CD14-positive monocyte (primary cell): Measurements from ENCODE around the gene KCNAB1. TPM values are rescaled to one million over a fixed set of nuclear protein-coding genes. Genes with fewer than 3 reads are reported as not detected.

ENCODE experiments used
- DNase-seq, 3 donors: peaks; one replicate each; pipeline ENCODE4 v3.0.0-alpha.2; 2011 to 2022
- H2AFZ ChIP-seq: 2 replicates; pipeline ENCODE4 v1.6.0; 2012; ENCODE audit warnings: mild to moderate bottlenecking, low read depth, low read length, inconsistent platforms; ENCODE audit not compliant: insufficient read depth, poor library complexity, severe bottlenecking
- H3K27ac ChIP-seq, 2 donors: 1 replicate in 1 of 2; 2 replicates in 1 of 2; pipeline ENCODE4 v1.5.1; 2012 to 2013; ENCODE audit warnings: low read length in 2 of 2, control low read depth in 1 of 2, inconsistent platforms in 1 of 2, low read depth in 1 of 2, mild to moderate bottlenecking in 1 of 2
- H3K27me3 ChIP-seq, 2 donors: one replicate each; pipeline versions ENCODE4 v1.6.0 to v1.6.1; 2011 to 2013; ENCODE audit warnings: low read length in 2 of 2; ENCODE audit not compliant: control insufficient read depth in 2 of 2, insufficient read depth in 2 of 2
- H3K36me3 ChIP-seq, 2 donors: replicated peaks in 1 of 2; 1 replicate in 1 of 2; 2 replicates in 1 of 2; pipeline versions ENCODE4 v1.5.1 to v1.6.1; 2012 to 2013; ENCODE audit warnings: low read length in 2 of 2, control low read depth in 1 of 2, inconsistent platforms in 1 of 2, mild to moderate bottlenecking in 1 of 2; ENCODE audit not compliant: insufficient read depth in 2 of 2, control insufficient read depth in 1 of 2
- H3K4me1 ChIP-seq, 2 donors: 1 replicate in 1 of 2; 2 replicates in 1 of 2; pipeline versions ENCODE4 v1.5.1 to v1.6.1; 2012 to 2013; ENCODE audit warnings: low read length in 2 of 2, control low read depth in 1 of 2, inconsistent platforms in 1 of 2, mild to moderate bottlenecking in 1 of 2, moderate library complexity in 1 of 2; ENCODE audit not compliant: insufficient read depth in 2 of 2, control insufficient read depth in 1 of 2
- H3K4me2 ChIP-seq: replicated peaks from 2 replicates; pipeline ENCODE3; 2012; ENCODE audit warnings: low read length, moderate library complexity, mild to moderate bottlenecking; ENCODE audit not compliant: poor library complexity, severe bottlenecking; ENCODE audit errors: extremely low read depth
- H3K4me3 ChIP-seq, 3 experiments: fragments of 200-600 bp in 1 of 3; sonication (generic) in 1 of 3; replicated peaks in 1 of 3; 1 replicate in 2 of 3; 2 replicates in 1 of 3; pipeline ENCODE4 v1.5.1; 2011 to 2013; ENCODE audit warnings: low read length in 3 of 3, mild to moderate bottlenecking in 3 of 3, control low read depth in 2 of 3, low read depth in 2 of 3, inconsistent platforms in 1 of 3, moderate library complexity in 1 of 3
- H3K79me2 ChIP-seq: 2 replicates; pipeline ENCODE4 v1.6.0; 2012; ENCODE audit warnings: mild to moderate bottlenecking, control low read depth, inconsistent platforms, low read length, moderate library complexity; ENCODE audit not compliant: insufficient read depth
- H3K9ac ChIP-seq: 2 replicates; pipeline ENCODE4 v1.6.0; 2017; ENCODE audit warnings: low read length, mild to moderate bottlenecking; ENCODE audit not compliant: insufficient read depth, poor library complexity, severe bottlenecking
- H3K9me3 ChIP-seq, 2 donors: replicated peaks in 1 of 2; 1 replicate in 1 of 2; 2 replicates in 1 of 2; pipeline versions ENCODE4 v1.5.1 to v1.6.1; 2012 to 2013; ENCODE audit warnings: low read length in 2 of 2, control low read depth in 1 of 2; ENCODE audit not compliant: control insufficient read depth in 1 of 2, insufficient read depth in 1 of 2
- H4K20me1 ChIP-seq: 2 replicates; pipeline ENCODE4 v1.6.0; 2012; ENCODE audit warnings: mild to moderate bottlenecking, low read length, control low read depth, moderate library complexity; ENCODE audit not compliant: insufficient read depth
- H3K27ac Mint-ChIP-seq, 7 donors: one replicate each; pipeline ENCODE4 v1.8.0; 2020; ENCODE audit warnings: mild to moderate bottlenecking in 7 of 7, mixed read lengths in 7 of 7, moderate library complexity in 6 of 7, inconsistent platforms in 2 of 7
- H3K27me3 Mint-ChIP-seq, 3 donors: one replicate each; pipeline ENCODE4 v1.8.0; 2021 to 2022; ENCODE audit warnings: low read depth in 3 of 3, mild to moderate bottlenecking in 3 of 3, mixed read lengths in 3 of 3, moderate library complexity in 3 of 3, inconsistent platforms in 1 of 3
- H3K36me3 Mint-ChIP-seq, 2 donors: one replicate each; pipeline ENCODE4 v1.8.0; 2020; ENCODE audit warnings: mixed read lengths in 2 of 2, inconsistent platforms in 1 of 2, mild to moderate bottlenecking in 1 of 2
- H3K4me1 Mint-ChIP-seq: one replicate; pipeline ENCODE4 v1.8.0; 2020; ENCODE audit warnings: mild to moderate bottlenecking, mixed read lengths
- H3K4me3 Mint-ChIP-seq, 2 donors: one replicate each; pipeline ENCODE4 v1.8.0; 2020; ENCODE audit warnings: mild to moderate bottlenecking in 2 of 2, mixed read lengths in 2 of 2, moderate library complexity in 1 of 2
- H3K9me3 Mint-ChIP-seq, 7 donors: one replicate each; pipeline ENCODE4 v1.8.0; 2020 to 2022; ENCODE audit warnings: mixed read lengths in 7 of 7, mild to moderate bottlenecking in 6 of 7, moderate library complexity in 6 of 7, inconsistent platforms in 2 of 7
- CTCF ChIP-seq: fragments of 200-600 bp; IDR thresholded peaks from one replicate; pipeline ENCODE4 v1.8.0; 2022; ENCODE audit warnings: antibody characterized with exemption, mild to moderate bottlenecking
- WGBS: methylation state at CpG from one replicate; pipeline ENCODE4 v1.1.5; 2013; ENCODE audit warnings: missing lambda C conversion rate; ENCODE audit not compliant: insufficient coverage; 5-methylcytosine and 5-hydroxymethylcytosine counted together
- intact Hi-C, 2 donors: fragments of 100-400 bp; cut with micrococcal nuclease; formaldehyde crosslinking; loops; one replicate each; pipeline versions ENCODE4 v1.15.0 to v1.15.1; 2023
- polyA plus RNA-seq, 3 donors: library from polyadenylated mRNA; depleted of rRNA in 1 of 3; unstranded in 2 of 3; stranded (reverse) in 1 of 3; fragments of 300-500 nt in 2 of 3; fragments of >200 nt in 1 of 3; fragmentation: Illumina TruSeq in 2 of 3; gene quantifications; 1 replicate in 2 of 3; 2 replicates in 1 of 3; pipeline ENCODE4 v1.2.3, GENCODE V29; 2012 to 2021

The KCNAB1 gene
- polyA plus RNA-seq, 3 donors: 0.08 to 0.14 TPM; not detected in 1

GRCh38 chr3:156341332-156341731 is 221.0 kb downstream of the KCNAB1 start:
- H3K36me3 Mint-ChIP-seq: no peaks in the 10 kb centered on the region
- no peaks in the 10 kb centered on the region for H3K27me3 ChIP-seq
- whole genome bisulfite sequencing: 100% methylated on average over 1 of the region's 2 CpGs
- H4K20me1 ChIP-seq: no peaks in the 10 kb centered on the region
- no peaks in the 10 kb centered on the region for H3K4me1 ChIP-seq
- H3K4me2 ChIP-seq: no peak overlapping the region
- intact Hi-C loops: no loop called here
- peaks cover 0 to 2% (median 0%) of the 10 kb centered on the region in 7 donors for H3K9me3 Mint-ChIP-seq
- no peaks in the 10 kb centered on the region for H3K36me3 ChIP-seq
- H3K79me2 ChIP-seq: no peaks in the 10 kb centered on the region
- no peak for DNase-seq
- no peak overlapping the region for H3K4me3 ChIP-seq
- H3K9me3 ChIP-seq: no peaks in the 10 kb centered on the region
- peaks cover 2 to 6% (median 2%) of the 10 kb centered on the region in 3 donors for H3K27me3 Mint-ChIP-seq
- H3K4me1 Mint-ChIP-seq: peaks cover 3% of the 10 kb centered on the region
- no peak for TF ChIP-seq CTCF
- H3K27ac Mint-ChIP-seq: no peak overlapping the region
- no peak overlapping the region for H2AFZ ChIP-seq
- H3K27ac ChIP-seq: no peak overlapping the region
- H3K9ac ChIP-seq: no peak overlapping the region
- H3K4me3 Mint-ChIP-seq: no peak overlapping the region

- Histone ChIP-seq H3K4me3 (no peak overlapping the region), H3K4me2 (no peak overlapping the region), H4K20me1 (no peaks in the 10 kb centered on the region), H3K9me3 (no peaks in the 10 kb centered on the region), H3K36me3 (no peaks in the 10 kb centered on the region), H3K4me1 (no peaks in the 10 kb centered on the region), H3K9ac (no peak overlapping the region), H3K79me2 (no peaks in the 10 kb centered on the region), H3K27ac (no peak overlapping the region), H3K27me3 (no peaks in the 10 kb centered on the region), H2AFZ (no peak overlapping the region)
- H3K27ac Mint-ChIP-seq: no peak overlapping the region
- intact Hi-C loops: no loop called here
- H3K4me1 Mint-ChIP-seq: peaks cover 3% of the 10 kb centered on the region
- H3K36me3 Mint-ChIP-seq: no peaks in the 10 kb centered on the region
- H3K27me3 Mint-ChIP-seq: peaks cover 2 to 6% (median 2%) of the 10 kb centered on the region in 3 donors
- no peak overlapping the region for H3K4me3 Mint-ChIP-seq
- H3K9me3 Mint-ChIP-seq: peaks cover 0 to 2% (median 0%) of the 10 kb centered on the region in 7 donors
- 94% methylated on average over 2 of the region's 6 CpGs for WGBS
- no peak for DNase-seq
- TF ChIP-seq CTCF: no peak
Measured at GRCh38 chr3:156341831-156342416, 221.5 kb downstream of the KCNAB1 start.
